OCI-LY3 (cell line): ENCODE results near the gene LIPC.

Source experiments
- EZH2phosphoT487 ChIP-seq: fragments of 200-600 bp; shearing (Covaris generic); IDR thresholded peaks from 2 replicates; pipeline ENCODE4 v1.6.1; 2018; ENCODE audit warnings: antibody characterized with exemption, mixed run types, low read depth
- TF ChIP-seq, protein P1 (sequence below): fragments of 200-600, 300-600 bp; sonication (generic); IDR thresholded peaks from 2 replicates; pipeline ENCODE4 v1.5.1; 2014; ENCODE audit warnings: antibody characterized with exemption, low read length, low read depth

DNA sequence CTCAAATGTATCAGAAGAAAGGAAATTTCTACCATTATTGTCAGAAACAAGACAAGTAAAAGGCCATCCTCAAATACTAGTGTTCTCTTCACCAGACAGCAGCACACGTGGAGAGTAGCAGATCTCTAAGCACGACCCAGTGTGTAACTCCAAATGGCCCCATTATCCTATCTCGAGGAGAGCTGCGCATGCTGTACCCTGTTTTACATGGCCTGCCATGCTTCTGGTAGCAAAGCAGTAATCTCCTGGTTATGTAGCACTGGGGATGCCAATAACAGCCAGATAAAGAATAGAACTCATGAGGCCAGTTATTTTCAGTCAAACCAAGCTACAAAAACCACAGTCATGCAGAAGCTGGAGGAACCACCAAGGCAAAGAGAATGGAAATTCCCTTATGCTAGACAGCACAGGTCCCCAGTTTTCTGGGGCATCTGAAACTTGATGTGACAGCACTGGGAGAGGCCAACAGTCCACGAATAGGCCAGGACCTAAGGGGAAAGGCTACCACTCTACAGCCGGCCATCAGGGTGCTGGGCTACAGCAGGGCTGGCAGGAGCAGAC, 73.0 kb downstream of the LIPC start:
- TF ChIP-seq, protein P1, sequence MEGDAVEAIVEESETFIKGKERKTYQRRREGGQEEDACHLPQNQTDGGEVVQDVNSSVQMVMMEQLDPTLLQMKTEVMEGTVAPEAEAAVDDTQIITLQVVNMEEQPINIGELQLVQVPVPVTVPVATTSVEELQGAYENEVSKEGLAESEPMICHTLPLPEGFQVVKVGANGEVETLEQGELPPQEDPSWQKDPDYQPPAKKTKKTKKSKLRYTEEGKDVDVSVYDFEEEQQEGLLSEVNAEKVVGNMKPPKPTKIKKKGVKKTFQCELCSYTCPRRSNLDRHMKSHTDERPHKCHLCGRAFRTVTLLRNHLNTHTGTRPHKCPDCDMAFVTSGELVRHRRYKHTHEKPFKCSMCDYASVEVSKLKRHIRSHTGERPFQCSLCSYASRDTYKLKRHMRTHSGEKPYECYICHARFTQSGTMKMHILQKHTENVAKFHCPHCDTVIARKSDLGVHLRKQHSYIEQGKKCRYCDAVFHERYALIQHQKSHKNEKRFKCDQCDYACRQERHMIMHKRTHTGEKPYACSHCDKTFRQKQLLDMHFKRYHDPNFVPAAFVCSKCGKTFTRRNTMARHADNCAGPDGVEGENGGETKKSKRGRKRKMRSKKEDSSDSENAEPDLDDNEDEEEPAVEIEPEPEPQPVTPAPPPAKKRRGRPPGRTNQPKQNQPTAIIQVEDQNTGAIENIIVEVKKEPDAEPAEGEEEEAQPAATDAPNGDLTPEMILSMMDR, result no peak
- no peak for TF ChIP-seq EZH2phosphoT487
